AG10803 (cell line): ENCODE results near the gene PPP2R2C.

Source experiments
- DNase-seq: peaks from one replicate; pipeline ENCODE4 v3.0.0; 2010; ENCODE audit warnings: low read depth
- H3K4me3 ChIP-seq: 2 replicates; pipeline ENCODE4 v1.5.1; 2011; ENCODE audit warnings: mild to moderate bottlenecking, low read length, control low read depth
- TF ChIP-seq, protein P1 (sequence below): conservative IDR thresholded peaks from 2 replicates; pipeline ENCODE4 v1.5.1; 2011; ENCODE audit warnings: mild to moderate bottlenecking, low read length, control low read depth, inconsistent platforms

The PPP2R2C gene

DNA sequence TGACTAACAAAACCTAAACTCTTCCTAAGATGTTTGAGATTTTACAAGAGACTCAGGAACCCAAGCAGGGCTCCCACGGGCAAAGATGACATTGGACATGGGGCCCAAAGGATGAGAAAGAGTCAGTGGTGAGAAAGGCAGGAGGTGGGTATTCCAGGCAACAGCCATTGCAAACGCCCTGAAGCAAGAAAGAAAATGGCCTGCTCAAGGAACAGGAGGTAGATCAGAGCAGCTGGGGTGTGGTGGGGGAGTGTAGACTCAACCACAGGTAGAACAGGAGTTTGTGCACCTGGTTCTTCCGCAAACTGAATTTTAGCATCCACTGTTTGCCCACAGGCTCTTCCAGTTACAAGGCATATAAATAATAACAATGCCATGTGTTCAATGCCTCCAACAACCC is 3.3 kb downstream of the PPP2R2C start:
- DNase-seq = no peak
- H3K4me3 ChIP-seq = no peak overlapping the region
- TF ChIP-seq, protein P1, sequence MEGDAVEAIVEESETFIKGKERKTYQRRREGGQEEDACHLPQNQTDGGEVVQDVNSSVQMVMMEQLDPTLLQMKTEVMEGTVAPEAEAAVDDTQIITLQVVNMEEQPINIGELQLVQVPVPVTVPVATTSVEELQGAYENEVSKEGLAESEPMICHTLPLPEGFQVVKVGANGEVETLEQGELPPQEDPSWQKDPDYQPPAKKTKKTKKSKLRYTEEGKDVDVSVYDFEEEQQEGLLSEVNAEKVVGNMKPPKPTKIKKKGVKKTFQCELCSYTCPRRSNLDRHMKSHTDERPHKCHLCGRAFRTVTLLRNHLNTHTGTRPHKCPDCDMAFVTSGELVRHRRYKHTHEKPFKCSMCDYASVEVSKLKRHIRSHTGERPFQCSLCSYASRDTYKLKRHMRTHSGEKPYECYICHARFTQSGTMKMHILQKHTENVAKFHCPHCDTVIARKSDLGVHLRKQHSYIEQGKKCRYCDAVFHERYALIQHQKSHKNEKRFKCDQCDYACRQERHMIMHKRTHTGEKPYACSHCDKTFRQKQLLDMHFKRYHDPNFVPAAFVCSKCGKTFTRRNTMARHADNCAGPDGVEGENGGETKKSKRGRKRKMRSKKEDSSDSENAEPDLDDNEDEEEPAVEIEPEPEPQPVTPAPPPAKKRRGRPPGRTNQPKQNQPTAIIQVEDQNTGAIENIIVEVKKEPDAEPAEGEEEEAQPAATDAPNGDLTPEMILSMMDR = no peak

DNA sequence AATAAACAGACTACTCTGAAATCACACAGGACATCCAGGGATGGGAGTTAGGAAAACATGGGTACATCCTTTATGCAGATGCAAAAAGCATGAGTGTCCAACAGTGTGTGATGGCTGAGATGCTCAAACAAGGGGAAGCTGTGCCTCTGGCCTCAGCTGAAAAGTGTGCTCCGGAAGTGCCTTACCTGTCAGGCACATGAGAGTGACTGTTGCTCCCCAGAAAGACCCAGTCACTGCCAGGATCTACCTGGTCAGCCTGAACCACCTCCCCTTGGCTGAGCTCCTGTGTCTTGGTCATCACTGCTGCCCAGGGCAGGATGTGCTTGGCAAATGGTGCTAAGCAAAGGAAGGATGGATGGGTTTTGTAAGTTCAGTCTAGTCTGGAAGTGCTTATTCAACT is 4.0 kb downstream of the PPP2R2C start:
- TF ChIP-seq, protein P1 = no peak
- DNase-seq = no peak
- no peak overlapping the region for H3K4me3 ChIP-seq

DNA sequence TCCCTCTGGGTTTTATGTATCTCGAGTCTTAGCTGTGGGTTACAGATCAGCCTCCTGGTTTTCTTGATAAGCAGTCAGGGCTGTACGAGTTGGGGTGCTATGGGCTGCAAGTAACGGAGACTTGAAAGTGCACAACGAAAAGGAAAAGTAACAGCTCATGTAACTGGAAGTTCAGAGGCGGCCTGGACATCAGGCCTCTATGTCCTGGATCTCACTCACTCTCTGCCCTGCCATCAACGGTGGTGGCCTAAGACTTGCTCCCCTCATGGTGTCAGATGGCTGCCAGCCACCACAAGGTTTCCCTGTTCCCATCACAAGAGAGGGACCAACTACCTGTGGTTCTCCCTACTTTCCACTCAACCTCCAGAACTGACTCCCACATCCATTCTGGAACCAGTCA is 4.8 kb downstream of the PPP2R2C start:
- no peak overlapping the region for H3K4me3 ChIP-seq
- no peak for DNase-seq
- TF ChIP-seq, protein P1 = no peak

DNA sequence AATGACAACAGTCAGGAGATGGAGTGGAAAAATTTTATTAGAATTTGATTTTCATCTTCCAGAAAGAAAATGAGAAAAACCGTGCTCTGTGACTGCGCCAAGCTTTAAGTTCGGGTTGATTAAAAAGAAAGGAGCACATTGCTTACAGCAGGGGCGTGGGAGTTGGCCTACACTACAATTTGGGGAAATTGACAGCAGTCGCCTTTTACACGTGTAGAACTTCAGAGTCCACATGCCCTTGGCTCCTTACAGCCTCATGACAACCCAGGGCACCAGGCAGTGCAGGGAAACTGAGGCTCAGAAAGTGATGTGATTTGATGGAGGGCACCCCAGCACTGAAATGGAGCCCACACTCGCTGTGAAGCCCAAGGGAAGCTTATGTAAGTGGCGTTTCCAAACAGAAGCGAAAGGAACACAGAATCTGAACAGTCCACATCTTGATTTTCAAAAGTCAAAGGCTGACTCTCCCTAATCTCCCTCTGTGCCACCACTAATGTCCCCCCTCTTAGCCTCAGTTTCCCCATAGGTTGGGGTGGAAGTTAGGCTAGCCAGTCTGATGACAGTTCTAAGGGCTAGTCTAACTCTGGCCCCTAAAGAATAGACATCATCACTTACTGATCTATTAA is 5.5 kb downstream of the PPP2R2C start:
- TF ChIP-seq, protein P1 = no peak
- no peak for DNase-seq

DNA sequence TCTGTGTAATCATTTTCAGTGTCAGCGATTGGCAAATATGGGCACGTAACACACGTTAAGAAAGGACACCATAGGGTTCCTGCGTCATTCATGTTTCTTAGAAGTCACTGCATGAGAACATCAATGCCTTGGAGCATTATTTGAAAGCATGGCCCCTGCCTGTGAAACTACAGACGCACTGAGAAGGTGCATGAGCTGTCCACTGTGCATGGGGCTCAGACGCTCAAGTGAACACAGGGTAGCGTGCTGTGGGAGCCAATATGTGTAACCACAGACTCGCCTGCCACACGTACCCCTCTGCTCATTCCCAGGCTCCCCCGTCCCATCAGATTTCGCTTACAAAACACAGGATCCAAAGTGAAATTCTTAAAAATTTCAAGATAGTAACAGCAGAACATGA is 6.5 kb downstream of the PPP2R2C start:
- H3K4me3 ChIP-seq = no peak overlapping the region
- TF ChIP-seq, protein P1 = no peak
- no peak for DNase-seq

More for the DNA sequence above, 5.5 kb downstream of the PPP2R2C start:
- H3K4me3 ChIP-seq = no peak overlapping the region

DNA sequence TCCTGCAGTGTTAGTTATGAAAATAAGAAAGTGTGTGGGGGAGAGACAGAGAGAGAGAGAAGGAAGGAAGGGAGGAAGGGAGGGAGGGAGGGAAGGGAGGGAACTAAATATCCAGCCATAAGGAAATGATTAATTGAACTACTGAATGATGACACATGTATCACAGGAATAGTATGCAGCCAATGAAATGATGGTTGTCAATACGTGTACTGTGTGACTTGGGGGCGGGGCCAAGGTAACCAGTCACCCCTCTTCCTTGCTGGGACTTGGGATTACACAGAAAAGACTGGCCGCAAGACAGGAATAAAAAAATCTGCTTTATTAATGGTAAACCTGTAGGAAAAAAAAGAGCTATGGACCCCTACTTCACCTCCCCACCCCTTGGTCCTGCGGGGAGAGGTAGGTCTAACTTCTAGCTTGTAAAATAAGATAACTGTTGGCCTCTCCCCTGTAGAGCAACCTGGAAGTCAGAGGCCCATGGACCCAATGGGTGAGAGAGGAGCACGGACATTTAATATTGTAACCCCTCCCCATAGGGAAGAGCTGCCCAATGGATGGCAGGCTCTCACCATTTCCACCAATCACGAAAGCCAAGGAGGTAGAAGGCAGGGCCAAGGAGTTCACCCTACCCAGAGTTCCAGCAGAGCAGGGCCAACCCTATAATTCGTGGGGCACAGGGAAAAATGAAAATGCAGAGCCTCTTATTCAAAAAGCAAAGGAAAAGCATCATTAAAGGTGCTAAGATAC is 7.4 kb downstream of the PPP2R2C start:
- TF ChIP-seq, protein P1 = no peak
- no peak for DNase-seq
- no peak overlapping the region for H3K4me3 ChIP-seq
